GM12878 (cell line): ENCODE data around the gene A1BG. TPM values are rescaled to one million over a fixed set of nuclear protein-coding genes. Genes with fewer than 3 reads are reported as not detected.
A peak's percentile ranks its signal among the peaks of the same experiment; 100 is the strongest.

ENCODE experiments used
- ATAC-seq: fragments of 200-7000 bp; cut with Tn5 transposase; 3 replicates; pipeline ENCODE4 v1.9.1; 2020; ENCODE audit warnings: mild to moderate bottlenecking, moderate library complexity
- BruUV-seq: library from RNA; stranded (reverse); fragments of 400-500 nt; replicated peaks from 2 replicates; lab custom pipeline; 2021; lab: Mats Ljungman, UMichigan
- CTCF ChIA-PET: fragments of 300-600 bp; sonication (Branson Sonifier 250); formaldehyde crosslinking; extraction: SDS; loops from one replicate; lab custom pipeline; 2021; ENCODE audit warnings: inconsistent platforms; lab: Yijun Ruan, JAX
- POLR2A ChIA-PET: fragments of 350-600 bp; formaldehyde crosslinking; extraction: SDS; loops from one replicate; lab custom pipeline; 2021; ENCODE audit warnings: inconsistent platforms; lab: Charles Lee
- RAD21 ChIA-PET: fragments of 300-600 bp; sonication (Branson Sonifier 250); formaldehyde crosslinking; loops from one replicate; lab custom pipeline; 2023; ENCODE audit warnings: antibody characterized with exemption; ENCODE audit not compliant: unreplicated experiment; lab: Charles Lee
- SMC1A ChIA-PET: fragments of 300-600 bp; sonication (Branson Sonifier 250); formaldehyde crosslinking; loops from one replicate; lab custom pipeline; 2023; ENCODE audit not compliant: unreplicated experiment, uncharacterized antibody; lab: Charles Lee
- DNase-seq: peaks from one replicate; pipeline ENCODE4 v3.0.0-alpha.2; 2011; ENCODE audit warnings: low read depth, low spot score
- FAIRE-seq: peaks from 3 replicates; lab custom pipeline; 2011; peaks lifted over from hg19 to GRCh38; lab: Jason Lieb, UNC
- H2AFZ ChIP-seq: 2 replicates; pipeline ENCODE4 v1.6.0; 2011; ENCODE audit warnings: low read depth, low read length, control low read depth; ENCODE audit not compliant: control insufficient read depth
- H3K27ac ChIP-seq: 2 replicates; pipeline ENCODE4 v1.5.1; 2011; ENCODE audit warnings: control low read depth; ENCODE audit not compliant: control insufficient read depth, insufficient read depth
- H3K27me3 ChIP-seq, 2 experiments: replicated peaks in 1 of 2; 2 replicates each; pipeline versions ENCODE4 v1.6.0 to v1.6.1; 2011; ENCODE audit warnings: low read length in 1 of 2; ENCODE audit not compliant: control insufficient read depth in 2 of 2, insufficient read depth in 2 of 2
- H3K36me3 ChIP-seq, 2 experiments: 2 replicates each; pipeline ENCODE4 v1.5.1; 2011; ENCODE audit warnings: low read length in 1 of 2; ENCODE audit not compliant: control insufficient read depth in 2 of 2, insufficient read depth in 2 of 2
- H3K4me1 ChIP-seq: 2 replicates; pipeline ENCODE4 v1.6.1; 2011; ENCODE audit warnings: mild to moderate bottlenecking, low read length, moderate library complexity, mixed read lengths; ENCODE audit not compliant: control insufficient read depth, insufficient read depth
- H3K4me2 ChIP-seq: 2 replicates; pipeline ENCODE4 v1.6.0; 2011; ENCODE audit warnings: control low read depth; ENCODE audit not compliant: control insufficient read depth, insufficient read depth
- H3K4me3 ChIP-seq: fragments of 200-600 bp; sonication (generic); 2 replicates; pipeline ENCODE4 v1.5.1; 2016
- H3K79me2 ChIP-seq: 2 replicates; pipeline ENCODE4 v1.6.0; 2011; ENCODE audit warnings: low read length; ENCODE audit not compliant: control insufficient read depth, insufficient read depth
- H3K9ac ChIP-seq: 2 replicates; pipeline ENCODE4 v1.8.0; 2011; ENCODE audit warnings: low read length, control low read depth, mixed read lengths; ENCODE audit not compliant: control insufficient read depth, insufficient read depth
- H3K9me3 ChIP-seq: replicated peaks from 3 replicates; pipeline ENCODE4 v1.5.1; 2011; ENCODE audit warnings: mild to moderate bottlenecking, low read length; ENCODE audit not compliant: control insufficient read depth, insufficient read depth
- H4K20me1 ChIP-seq: 2 replicates; pipeline ENCODE4 v1.6.0; 2011; ENCODE audit not compliant: control insufficient read depth, insufficient read depth
- BACH1 ChIP-seq: fragments of 450-650 bp; IDR thresholded peaks from 2 replicates; pipeline ENCODE4 v1.6.1; 2017; ENCODE audit warnings: mild to moderate bottlenecking, borderline replicate concordance
- BCL3 ChIP-seq: IDR thresholded peaks from 2 replicates; pipeline ENCODE4 v1.6.1; 2011; ENCODE audit warnings: borderline replicate concordance, low read depth, mild to moderate bottlenecking, moderate library complexity, low read length; ENCODE audit not compliant: insufficient read depth, poor library complexity, severe bottlenecking
- HCFC1 ChIP-seq: fragments of 150-350 bp; IDR thresholded peaks from 2 replicates; pipeline ENCODE4 v1.6.1; 2014; ENCODE audit warnings: low read length
- IRF4 ChIP-seq: IDR thresholded peaks from 2 replicates; pipeline ENCODE4 v1.6.1; 2011; ENCODE audit warnings: low read depth, low read length
- NBN ChIP-seq: fragments of 450-650 bp; IDR thresholded peaks from 2 replicates; pipeline ENCODE4 v1.6.1; 2016
- NFXL1 ChIP-seq: fragments of 450-650 bp; IDR thresholded peaks from 2 replicates; pipeline ENCODE4 v1.6.1; 2017; ENCODE audit warnings: antibody characterized with exemption, mild to moderate bottlenecking, borderline replicate concordance
- POLR2A ChIP-seq: IDR thresholded peaks from 2 replicates; pipeline ENCODE4 v1.6.1; 2011; ENCODE audit warnings: low read depth, mild to moderate bottlenecking, low read length
- RB1 ChIP-seq: fragments of 450-650 bp; formaldehyde crosslinking; IDR thresholded peaks from 2 replicates; pipeline ENCODE4 v1.6.1; 2017; ENCODE audit warnings: mild to moderate bottlenecking, borderline replicate concordance
- RCOR1 ChIP-seq: conservative IDR thresholded peaks from 2 replicates; pipeline ENCODE4 v1.6.1; 2012; ENCODE audit warnings: low read depth, low read length, improper control_type of control experiment
- RUNX3 ChIP-seq: IDR thresholded peaks from 2 replicates; pipeline ENCODE4 v1.6.1; 2012; ENCODE audit warnings: low read length, inconsistent platforms
- SMARCA5 ChIP-seq: fragments of 450-650 bp; IDR thresholded peaks from 2 replicates; pipeline ENCODE4 v1.6.1; 2017; ENCODE audit warnings: mild to moderate bottlenecking
- SREBF2 ChIP-seq: IDR thresholded peaks from 2 replicates; pipeline ENCODE4 v1.6.1; 2012; ENCODE audit warnings: mild to moderate bottlenecking, low read length
- ZNF274 ChIP-seq: IDR thresholded peaks from one replicate; pipeline ENCODE4 v1.8.0; 2011; ENCODE audit not compliant: insufficient read length, insufficient read depth
- WGBS: methylation state at CpG from one replicate; pipeline ENCODE4 v1.1.6; 2016; ENCODE audit warnings: low lambda C conversion rate; ENCODE audit not compliant: insufficient replicate concordance, insufficient coverage; ENCODE audit errors: missing lambda C conversion rate; 5-methylcytosine and 5-hydroxymethylcytosine counted together
- in situ Hi-C: fragments of 300-500 bp; cut with MboI; formaldehyde crosslinking; loops from 9 replicates; pipeline ENCODE4 v1.14.3; 2018; ENCODE audit warnings: mixed read lengths
- intact Hi-C: fragments of 100-400 bp; cut with micrococcal nuclease; formaldehyde crosslinking; loops from one replicate; pipeline ENCODE4 v1.14.2; 2022; ENCODE audit not compliant: unreplicated experiment
- polyA plus RNA-seq, 11 experiments: library from polyadenylated mRNA; depleted of rRNA in 4 of 11; unstranded in 6 of 11; stranded (reverse) in 5 of 11; fragments of >200 nt; fragmentation: Nextera tagmentation in 4 of 11; fragmentation: Illumina TruSeq in 1 of 11; extraction: Ambion mirVana in 4 of 11; extraction: Trizol in 1 of 11; gene quantifications; 1 replicate in 1 of 11; 2 replicates in 10 of 11; pipeline versions ENCODE4 v1.2.1 to v1.2.3, GENCODE V29; 2011 to 2016; ENCODE audit warnings: inconsistent platforms in 2 of 11, missing spikeins in 2 of 11, low read depth in 1 of 11
- total RNA-seq, 4 experiments: library from RNA; depleted of rRNA in 3 of 4; stranded (reverse); fragments of >200 nt in 3 of 4; fragmentation: Illumina TruSeq in 1 of 4; extraction: Trizol in 1 of 4; gene quantifications; 2 replicates each; pipeline versions ENCODE4 v1.2.1 to v1.2.3, GENCODE V29; 2013 to 2021
- TF ChIP-seq, protein P1 (sequence below): IDR thresholded peaks from 2 replicates; pipeline ENCODE4 v1.6.1; 2012; ENCODE audit warnings: low read length, inconsistent platforms
- TF ChIP-seq, protein P2 (sequence below): fragments of 450-650 bp; IDR thresholded peaks from 2 replicates; pipeline ENCODE4 v1.6.1; 2018; ENCODE audit warnings: mild to moderate bottlenecking, low read depth, moderate library complexity; ENCODE audit not compliant: partially characterized antibody
- TF ChIP-seq, protein P3 (sequence below): fragments of 450-650 bp; IDR thresholded peaks from 2 replicates; pipeline ENCODE4 v1.6.1; 2017; ENCODE audit warnings: mild to moderate bottlenecking

The A1BG gene
- total and polyA plus RNA-seq, 10 of the 15 experiments (the other 5 are each of a cell fraction or from before 2014, with no cell fraction given), result 0.34 to 29.6 (median 11.8) TPM

GRCh38 chr19:58380662-58381459 is 27.6 kb upstream of the A1BG start, which contains the start of gene ZNF837:
ZNF837 (minus strand) TSS chr19:58381030; CDS start chr19:58369332, 11,698 bp downstream.
- ATAC-seq (peak; percentile 90), FAIRE-seq (peak; percentile 99), DNase-seq (peak; percentile 99)
- H4K20me1 ChIP-seq, result no peaks in the 10 kb centered on the region
- POLR2A ChIA-PET, result interaction anchor here (0.6 to 2.1 kb wide), 10 partner anchors 18 to 569 kb away, joined by 3 to 13 read pairs (median 4); partner anchors contain the start of genes CHMP2A, TRIM28, ZNF497 and ZSCAN22
- H3K27me3 ChIP-seq, result no peaks in the 10 kb centered on the region
- 1% methylated on average over 73 of the region's 83 CpGs for WGBS
- peak within 1 kb of the TSS; percentile 87 for H3K4me3 ChIP-seq
- peak within 1 kb of the TSS; percentile 80 for H3K9ac ChIP-seq
- no peaks in the 10 kb centered on the region for H3K9me3 ChIP-seq
- CTCF ChIA-PET, result interaction anchor here (1.2 to 1.5 kb wide), 2 partner anchors 18 kb away, joined by 4 to 8 read pairs; partner anchors contain the start of gene ZNF497
- in situ Hi-C loops (no loop called here), intact Hi-C loops (loop anchor here (2.0 kb wide), 3 partner anchors 18 to 138 kb away; partner anchors contain the start of genes ZBTB45, ZNF497 and ZSCAN22)
- RAD21 ChIA-PET, result interaction anchor here (0.7 to 2.1 kb wide), 7 partner anchors 17 to 139 kb away, joined by 3 to 11 read pairs (median 5); partner anchors contain the start of genes ZBTB45, ZNF497, ZNF584 and ZSCAN22
- no TSS peak for BruUV-seq
- peaks cover 3% of the 10 kb centered on the region for H3K79me2 ChIP-seq
- peak within 1 kb of the TSS; percentile 99 for H3K4me2 ChIP-seq
- H3K27ac ChIP-seq, result peak within 1 kb of the TSS; percentile 85
- no peaks in the 10 kb centered on the region for H3K36me3 ChIP-seq
- H3K4me1 ChIP-seq, result peaks cover 22% of the 10 kb centered on the region
- SMC1A ChIA-PET, result interaction anchor here (1.1 to 1.4 kb wide), 2 partner anchors 11 to 18 kb away, joined by 3 to 10 read pairs; partner anchors contain the start of gene ZNF497
- H2AFZ ChIP-seq, result peak within 1 kb of the TSS; percentile 86
- 0 out of 2 replicates have a peak, but pooled peaks have one; percentile 52 for TF ChIP-seq IRF4
- TF ChIP-seq POLR2A, result peak; percentile 87
- TF ChIP-seq RUNX3, result peak; percentile 96
- TF ChIP-seq, protein P1, sequence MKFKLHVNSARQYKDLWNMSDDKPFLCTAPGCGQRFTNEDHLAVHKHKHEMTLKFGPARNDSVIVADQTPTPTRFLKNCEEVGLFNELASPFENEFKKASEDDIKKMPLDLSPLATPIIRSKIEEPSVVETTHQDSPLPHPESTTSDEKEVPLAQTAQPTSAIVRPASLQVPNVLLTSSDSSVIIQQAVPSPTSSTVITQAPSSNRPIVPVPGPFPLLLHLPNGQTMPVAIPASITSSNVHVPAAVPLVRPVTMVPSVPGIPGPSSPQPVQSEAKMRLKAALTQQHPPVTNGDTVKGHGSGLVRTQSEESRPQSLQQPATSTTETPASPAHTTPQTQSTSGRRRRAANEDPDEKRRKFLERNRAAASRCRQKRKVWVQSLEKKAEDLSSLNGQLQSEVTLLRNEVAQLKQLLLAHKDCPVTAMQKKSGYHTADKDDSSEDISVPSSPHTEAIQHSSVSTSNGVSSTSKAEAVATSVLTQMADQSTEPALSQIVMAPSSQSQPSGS, result no peak
- peak; percentile 64; the same call in 1 of the 2 replicates for TF ChIP-seq NBN
- TF ChIP-seq BCL3, result no peak
- TF ChIP-seq NFXL1, result no peak
- TF ChIP-seq RCOR1, result no peak
- peak; percentile 98 for TF ChIP-seq RB1
- TF ChIP-seq SMARCA5, result peak; percentile 90
- TF ChIP-seq ZNF274, result no peak
- TF ChIP-seq HCFC1, result peak; percentile 87
- TF ChIP-seq SREBF2, result peak; percentile 59; the same call in 1 of the 2 replicates
- peak; percentile 94 for TF ChIP-seq BACH1
- TF ChIP-seq, protein P2, sequence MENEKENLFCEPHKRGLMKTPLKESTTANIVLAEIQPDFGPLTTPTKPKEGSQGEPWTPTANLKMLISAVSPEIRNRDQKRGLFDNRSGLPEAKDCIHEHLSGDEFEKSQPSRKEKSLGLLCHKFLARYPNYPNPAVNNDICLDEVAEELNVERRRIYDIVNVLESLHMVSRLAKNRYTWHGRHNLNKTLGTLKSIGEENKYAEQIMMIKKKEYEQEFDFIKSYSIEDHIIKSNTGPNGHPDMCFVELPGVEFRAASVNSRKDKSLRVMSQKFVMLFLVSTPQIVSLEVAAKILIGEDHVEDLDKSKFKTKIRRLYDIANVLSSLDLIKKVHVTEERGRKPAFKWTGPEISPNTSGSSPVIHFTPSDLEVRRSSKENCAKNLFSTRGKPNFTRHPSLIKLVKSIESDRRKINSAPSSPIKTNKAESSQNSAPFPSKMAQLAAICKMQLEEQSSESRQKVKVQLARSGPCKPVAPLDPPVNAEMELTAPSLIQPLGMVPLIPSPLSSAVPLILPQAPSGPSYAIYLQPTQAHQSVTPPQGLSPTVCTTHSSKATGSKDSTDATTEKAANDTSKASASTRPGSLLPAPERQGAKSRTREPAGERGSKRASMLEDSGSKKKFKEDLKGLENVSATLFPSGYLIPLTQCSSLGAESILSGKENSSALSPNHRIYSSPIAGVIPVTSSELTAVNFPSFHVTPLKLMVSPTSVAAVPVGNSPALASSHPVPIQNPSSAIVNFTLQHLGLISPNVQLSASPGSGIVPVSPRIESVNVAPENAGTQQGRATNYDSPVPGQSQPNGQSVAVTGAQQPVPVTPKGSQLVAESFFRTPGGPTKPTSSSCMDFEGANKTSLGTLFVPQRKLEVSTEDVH, result peak; percentile 54
- TF ChIP-seq, protein P3, sequence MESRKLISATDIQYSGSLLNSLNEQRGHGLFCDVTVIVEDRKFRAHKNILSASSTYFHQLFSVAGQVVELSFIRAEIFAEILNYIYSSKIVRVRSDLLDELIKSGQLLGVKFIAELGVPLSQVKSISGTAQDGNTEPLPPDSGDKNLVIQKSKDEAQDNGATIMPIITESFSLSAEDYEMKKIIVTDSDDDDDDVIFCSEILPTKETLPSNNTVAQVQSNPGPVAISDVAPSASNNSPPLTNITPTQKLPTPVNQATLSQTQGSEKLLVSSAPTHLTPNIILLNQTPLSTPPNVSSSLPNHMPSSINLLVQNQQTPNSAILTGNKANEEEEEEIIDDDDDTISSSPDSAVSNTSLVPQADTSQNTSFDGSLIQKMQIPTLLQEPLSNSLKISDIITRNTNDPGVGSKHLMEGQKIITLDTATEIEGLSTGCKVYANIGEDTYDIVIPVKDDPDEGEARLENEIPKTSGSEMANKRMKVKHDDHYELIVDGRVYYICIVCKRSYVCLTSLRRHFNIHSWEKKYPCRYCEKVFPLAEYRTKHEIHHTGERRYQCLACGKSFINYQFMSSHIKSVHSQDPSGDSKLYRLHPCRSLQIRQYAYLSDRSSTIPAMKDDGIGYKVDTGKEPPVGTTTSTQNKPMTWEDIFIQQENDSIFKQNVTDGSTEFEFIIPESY, result no peak
